Neutrophil (primary cell): Measurements from ENCODE around the gene NUDCD3.

Source experiments
- H3K27ac ChIP-seq: fragments of 200-600 bp; sonication (generic); 2 replicates; pipeline ENCODE4 v1.5.1; 2016; ENCODE audit warnings: mild to moderate bottlenecking, moderate library complexity
- H3K27me3 ChIP-seq: fragments of 200-600 bp; sonication (generic); 2 replicates; pipeline ENCODE4 v1.6.0; 2016; ENCODE audit warnings: mild to moderate bottlenecking
- H3K36me3 ChIP-seq: fragments of 200-600 bp; sonication (generic); 2 replicates; pipeline ENCODE4 v1.5.1; 2017
- H3K4me1 ChIP-seq, 2 experiments: fragments of 200-600 bp in 1 of 2; sonication (generic) in 1 of 2; 1 replicate in 1 of 2; 2 replicates in 1 of 2; pipeline versions ENCODE4 v1.5.1 to v1.6.1; 2013 to 2016; ENCODE audit warnings: low read depth in 1 of 2, low read length in 1 of 2, mild to moderate bottlenecking in 1 of 2, moderate library complexity in 1 of 2; ENCODE audit not compliant: control insufficient read depth in 1 of 2, insufficient read depth in 1 of 2
- H3K4me3 ChIP-seq, 2 experiments: fragments of 200-600 bp in 1 of 2; sonication (generic) in 1 of 2; 1 replicate in 1 of 2; 2 replicates in 1 of 2; pipeline ENCODE4 v1.5.1; 2013 to 2016; ENCODE audit warnings: low read depth in 1 of 2, low read length in 1 of 2, mild to moderate bottlenecking in 1 of 2, moderate library complexity in 1 of 2
- H3K9me3 ChIP-seq: fragments of 200-600 bp; sonication (generic); 2 replicates; pipeline ENCODE4 v1.5.1; 2016
- TF ChIP-seq, protein P1 (sequence below): fragments of 200-600 bp; sonication (generic); IDR thresholded peaks from 2 replicates; pipeline ENCODE4 v1.5.1; 2016; ENCODE audit warnings: antibody characterized with exemption

Gene NUDCD3

DNA sequence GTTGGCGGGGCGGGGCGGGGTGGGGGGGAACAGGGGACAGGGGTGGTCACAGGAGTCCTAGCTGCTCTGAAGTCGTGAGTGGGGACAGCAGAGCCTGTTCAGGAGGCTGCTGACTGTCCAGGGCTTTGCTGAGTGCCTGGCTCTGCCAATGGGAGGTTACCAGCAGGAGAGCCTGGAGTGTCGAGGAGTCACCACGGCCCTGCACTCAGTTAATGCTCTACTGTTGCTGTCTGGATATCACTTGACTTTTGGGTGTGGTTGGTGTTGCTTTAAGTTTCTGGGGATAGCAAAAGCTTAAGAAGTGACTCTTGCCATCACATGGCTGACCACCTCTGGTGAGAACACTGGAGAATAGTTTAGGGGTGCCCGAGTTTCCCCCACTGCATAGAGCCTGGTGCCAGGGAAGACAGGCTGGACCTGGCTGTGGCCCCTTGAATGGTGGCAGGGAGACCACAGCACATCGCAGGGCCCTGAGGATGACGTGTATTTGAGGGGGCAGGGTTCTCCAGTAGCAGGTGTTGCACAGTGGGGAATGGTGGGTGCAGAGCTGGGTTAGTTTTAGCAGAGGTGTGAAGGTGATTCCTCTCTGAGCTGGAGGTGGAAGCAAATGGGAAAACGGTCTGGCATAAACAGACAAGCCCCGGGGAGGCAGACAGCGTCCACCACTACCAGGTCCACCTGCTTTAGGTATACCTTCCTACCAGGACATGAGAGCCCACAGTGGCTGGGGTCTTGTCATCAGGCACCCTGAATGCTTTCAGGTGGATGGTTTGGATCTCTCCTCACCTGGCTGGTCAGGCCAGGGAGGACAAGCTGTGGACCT is 110.9 kb downstream of the NUDCD3 start:
- Histone ChIP-seq H3K36me3 (peaks cover 25% of the 10 kb centered on the region), H3K27me3 (peaks cover 7% of the 10 kb centered on the region), H3K4me3 (no peak overlapping the region), H3K4me1 (peaks cover 0 to 4% of the 10 kb centered on the region in 2 experiments), H3K9me3 (no peaks in the 10 kb centered on the region), H3K27ac (no peak overlapping the region)
- TF ChIP-seq, protein P1, sequence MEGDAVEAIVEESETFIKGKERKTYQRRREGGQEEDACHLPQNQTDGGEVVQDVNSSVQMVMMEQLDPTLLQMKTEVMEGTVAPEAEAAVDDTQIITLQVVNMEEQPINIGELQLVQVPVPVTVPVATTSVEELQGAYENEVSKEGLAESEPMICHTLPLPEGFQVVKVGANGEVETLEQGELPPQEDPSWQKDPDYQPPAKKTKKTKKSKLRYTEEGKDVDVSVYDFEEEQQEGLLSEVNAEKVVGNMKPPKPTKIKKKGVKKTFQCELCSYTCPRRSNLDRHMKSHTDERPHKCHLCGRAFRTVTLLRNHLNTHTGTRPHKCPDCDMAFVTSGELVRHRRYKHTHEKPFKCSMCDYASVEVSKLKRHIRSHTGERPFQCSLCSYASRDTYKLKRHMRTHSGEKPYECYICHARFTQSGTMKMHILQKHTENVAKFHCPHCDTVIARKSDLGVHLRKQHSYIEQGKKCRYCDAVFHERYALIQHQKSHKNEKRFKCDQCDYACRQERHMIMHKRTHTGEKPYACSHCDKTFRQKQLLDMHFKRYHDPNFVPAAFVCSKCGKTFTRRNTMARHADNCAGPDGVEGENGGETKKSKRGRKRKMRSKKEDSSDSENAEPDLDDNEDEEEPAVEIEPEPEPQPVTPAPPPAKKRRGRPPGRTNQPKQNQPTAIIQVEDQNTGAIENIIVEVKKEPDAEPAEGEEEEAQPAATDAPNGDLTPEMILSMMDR: no peak

DNA sequence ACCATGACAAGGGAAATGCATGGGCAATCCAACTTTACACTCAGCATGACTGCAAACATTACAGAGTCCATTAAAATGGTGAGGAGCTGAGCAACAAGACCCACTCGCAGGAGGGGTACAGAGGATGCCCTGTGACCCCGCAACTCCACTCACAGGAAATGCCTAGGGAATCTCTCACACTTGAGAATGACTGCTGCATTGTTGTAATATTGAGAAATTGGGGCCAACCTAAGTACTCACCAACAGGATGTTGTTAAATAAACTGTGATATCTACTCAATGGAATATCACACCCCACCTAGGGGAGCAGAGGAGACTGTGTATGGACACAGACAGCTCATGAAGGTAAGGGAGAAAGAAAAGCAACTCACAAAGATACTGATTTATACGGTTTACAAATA is 111.7 kb downstream of the NUDCD3 start:
- peaks cover 0 to 4% of the 10 kb centered on the region in 2 experiments for H3K4me1 ChIP-seq
- peaks cover 16% of the 10 kb centered on the region for H3K36me3 ChIP-seq
- no peak overlapping the region for H3K27ac ChIP-seq
- H3K27me3 ChIP-seq: peaks cover 7% of the 10 kb centered on the region
- TF ChIP-seq, protein P1: no peak
- no peak overlapping the region for H3K4me3 ChIP-seq
- no peaks in the 10 kb centered on the region for H3K9me3 ChIP-seq

DNA sequence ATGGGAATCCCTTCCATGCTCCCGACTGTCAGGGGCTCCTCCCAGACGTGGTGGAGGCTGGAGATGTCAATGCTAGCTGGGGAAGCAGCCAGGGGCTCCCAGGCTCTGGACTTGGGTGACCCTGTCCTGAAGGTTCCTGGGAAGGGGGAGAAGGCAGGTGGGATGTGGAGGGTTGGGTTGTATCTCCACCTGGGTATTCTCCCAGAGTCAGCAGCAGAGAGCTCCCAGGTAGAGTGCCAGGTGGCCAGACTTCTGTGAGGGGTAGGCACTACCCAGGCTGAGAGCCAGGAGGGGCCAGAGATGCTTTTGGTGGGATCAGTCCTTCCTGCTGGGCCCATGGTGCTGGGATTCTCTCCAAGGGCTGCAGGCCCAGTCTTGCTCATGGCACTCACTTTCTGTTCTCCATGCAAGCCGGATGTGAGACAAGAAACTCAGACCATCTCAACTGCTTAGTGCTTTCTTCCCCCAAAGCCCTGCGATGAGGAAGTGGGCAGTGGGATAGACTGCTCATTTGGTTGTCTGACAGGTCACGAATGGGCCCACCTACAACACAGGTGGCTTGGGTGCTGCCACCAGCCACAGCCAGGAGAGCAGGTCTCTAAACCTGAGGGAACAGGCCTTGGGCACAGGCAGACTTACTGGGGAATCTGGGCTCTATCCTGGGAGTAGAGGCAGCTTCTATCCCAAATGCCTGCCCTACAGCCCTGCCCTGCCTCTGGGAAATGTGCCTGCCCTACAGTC is 112.6 kb downstream of the NUDCD3 start:
- Histone ChIP-seq H3K27me3 (peaks cover 14% of the 10 kb centered on the region), H3K4me3 (no peak overlapping the region), H3K4me1 (peaks cover 0 to 4% of the 10 kb centered on the region in 2 experiments), H3K27ac (no peak overlapping the region), H3K9me3 (no peaks in the 10 kb centered on the region), H3K36me3 (peaks cover 7% of the 10 kb centered on the region)
- TF ChIP-seq, protein P1: no peak

DNA sequence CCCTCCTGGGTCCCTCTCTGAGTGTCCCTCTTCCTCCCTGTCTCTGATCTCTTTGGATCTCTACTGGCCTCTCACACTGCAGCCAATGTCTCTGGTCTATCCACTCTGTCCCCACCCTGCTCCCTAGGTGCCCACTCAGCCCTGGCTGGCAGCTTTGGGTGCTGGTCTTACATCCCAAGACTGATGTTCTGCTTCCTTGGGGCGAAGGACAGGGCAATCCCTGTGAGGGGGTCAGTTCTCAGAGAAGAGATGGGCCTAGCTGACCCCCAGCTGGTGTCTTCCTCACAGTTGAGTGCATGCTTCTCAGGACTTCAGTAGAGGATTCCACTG is 113.4 kb downstream of the NUDCD3 start:
- Histone ChIP-seq H3K4me3 (no peak overlapping the region), H3K4me1 (peaks cover 0 to 4% of the 10 kb centered on the region in 2 experiments), H3K9me3 (no peaks in the 10 kb centered on the region), H3K27me3 (peaks cover 19% of the 10 kb centered on the region), H3K36me3 (no peaks in the 10 kb centered on the region), H3K27ac (no peak overlapping the region)
- TF ChIP-seq, protein P1: no peak

DNA sequence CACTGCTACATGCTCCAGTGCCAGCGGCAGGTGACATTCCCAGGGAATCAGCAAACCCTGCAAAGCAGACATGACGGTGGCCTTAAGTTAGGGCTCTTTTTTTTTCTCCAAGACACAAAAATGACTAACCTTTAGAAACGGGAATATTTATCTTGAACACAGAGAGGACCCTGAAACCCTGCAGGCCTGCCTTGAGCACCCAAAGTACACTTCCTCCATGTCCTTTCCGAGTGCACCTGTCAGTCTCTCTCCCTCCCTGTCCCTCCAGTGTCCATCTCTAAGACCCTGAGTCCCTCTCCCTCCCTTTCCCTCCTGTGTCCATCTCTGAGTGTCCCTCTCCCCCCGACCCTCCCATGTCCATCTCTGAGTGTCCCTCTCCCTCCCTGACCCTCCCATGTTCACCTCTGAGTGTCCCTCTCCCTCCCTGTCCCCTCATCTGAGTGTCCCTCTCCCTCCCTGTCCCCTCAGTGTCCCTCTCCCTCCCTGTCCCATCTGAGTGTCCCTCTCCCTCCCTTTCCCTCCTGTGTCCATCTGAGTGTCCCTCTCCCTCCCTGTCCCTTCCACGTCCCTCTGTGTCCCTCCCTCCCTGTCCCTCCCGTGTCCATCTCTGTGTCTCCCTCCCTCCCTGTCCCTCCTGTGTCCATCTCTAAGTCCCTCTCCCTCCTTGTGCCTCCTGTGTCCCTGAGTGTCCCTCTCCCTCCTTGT is 113.9 kb downstream of the NUDCD3 start:
- H3K9me3 ChIP-seq: no peaks in the 10 kb centered on the region
- H3K4me3 ChIP-seq: no peak overlapping the region
- TF ChIP-seq, protein P1: no peak
- H3K27me3 ChIP-seq: peaks cover 19% of the 10 kb centered on the region
- H3K36me3 ChIP-seq: no peaks in the 10 kb centered on the region
- H3K4me1 ChIP-seq: peaks cover 0 to 4% of the 10 kb centered on the region in 2 experiments
- no peak overlapping the region for H3K27ac ChIP-seq
